ENCODE results near the gene HOXD11.

Gene HOXD11

DNA sequence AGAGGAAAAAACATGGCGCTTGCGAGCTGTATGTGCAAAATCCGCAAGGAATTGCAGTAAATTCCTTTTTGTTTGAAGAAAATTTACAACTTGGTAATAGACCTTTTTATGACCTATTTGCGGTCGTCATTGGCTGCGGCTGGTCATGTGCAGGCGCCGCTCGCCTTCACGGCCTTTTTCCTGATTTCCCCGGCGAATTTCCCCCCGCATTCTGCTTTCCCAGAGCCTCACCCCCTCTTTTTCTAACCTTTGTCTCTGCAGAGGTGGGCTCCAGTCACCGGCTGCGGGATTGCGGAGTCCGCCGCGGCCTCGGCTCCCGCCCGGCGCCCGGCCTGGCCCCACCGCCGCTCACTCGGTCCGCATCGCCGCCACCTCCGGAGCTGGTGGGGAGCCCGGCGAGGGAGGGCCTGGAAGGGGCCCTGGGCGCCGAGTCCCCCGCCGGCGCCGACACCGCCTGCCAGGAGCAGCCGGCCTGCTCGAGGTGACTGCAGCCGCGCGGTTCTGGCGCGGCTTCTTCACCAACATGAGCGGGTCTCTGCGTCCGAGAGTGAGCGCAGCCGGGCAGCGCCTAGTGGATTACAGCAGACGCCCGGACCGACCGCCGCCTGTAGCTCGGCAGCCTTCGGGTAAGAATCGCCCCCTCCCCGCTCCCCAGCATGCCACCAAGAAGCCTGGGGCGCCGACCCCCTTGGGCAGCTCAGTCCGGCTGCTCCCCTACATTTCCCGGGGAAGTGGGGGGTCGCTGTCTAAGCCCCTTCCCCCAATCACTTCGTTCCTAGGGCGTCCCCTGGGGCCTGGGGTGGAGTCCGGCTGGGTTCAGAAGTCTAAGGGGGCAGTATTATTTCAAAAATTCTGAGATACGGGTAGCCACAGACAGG is 29.5 kb downstream of the HOXD11 start:
- DNase-seq = no peak

DNA sequence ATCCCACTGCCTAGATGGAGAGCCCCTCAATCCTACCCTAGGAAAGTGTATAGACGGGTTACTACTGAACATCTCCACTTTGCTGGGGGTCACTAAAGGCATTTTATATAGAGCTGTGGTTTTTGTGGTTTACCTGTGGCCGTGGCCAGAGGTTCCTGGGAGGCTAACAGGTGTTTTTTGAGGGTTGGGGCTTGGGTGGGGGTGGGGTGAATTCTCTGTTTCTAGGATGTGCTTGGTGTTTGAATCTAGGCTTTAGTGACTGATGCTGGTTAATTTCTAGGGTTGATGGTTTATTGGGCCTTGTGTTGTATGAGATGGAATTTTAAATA is 30.1 kb downstream of the HOXD11 start:
- DNase-seq = no peak

DNA sequence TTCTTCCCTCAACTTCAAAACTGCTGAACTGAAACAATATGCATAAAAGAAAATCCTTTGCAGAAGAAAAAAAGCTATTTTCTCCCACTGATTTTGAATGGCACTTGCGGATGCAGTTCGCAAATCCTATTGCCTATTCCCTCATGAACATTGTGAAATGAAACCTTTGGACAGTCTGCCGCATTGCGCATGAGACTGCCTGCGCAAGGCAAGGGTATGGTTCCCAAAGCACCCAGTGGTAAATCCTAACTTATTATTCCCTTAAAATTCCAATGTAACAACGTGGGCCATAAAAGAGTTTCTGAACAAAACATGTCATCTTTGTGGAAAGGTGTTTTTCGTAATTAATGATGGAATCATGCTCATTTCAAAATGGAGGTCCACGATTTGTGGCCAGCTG is 30.8 kb downstream of the HOXD11 start:
- no peak for DNase-seq

DNA sequence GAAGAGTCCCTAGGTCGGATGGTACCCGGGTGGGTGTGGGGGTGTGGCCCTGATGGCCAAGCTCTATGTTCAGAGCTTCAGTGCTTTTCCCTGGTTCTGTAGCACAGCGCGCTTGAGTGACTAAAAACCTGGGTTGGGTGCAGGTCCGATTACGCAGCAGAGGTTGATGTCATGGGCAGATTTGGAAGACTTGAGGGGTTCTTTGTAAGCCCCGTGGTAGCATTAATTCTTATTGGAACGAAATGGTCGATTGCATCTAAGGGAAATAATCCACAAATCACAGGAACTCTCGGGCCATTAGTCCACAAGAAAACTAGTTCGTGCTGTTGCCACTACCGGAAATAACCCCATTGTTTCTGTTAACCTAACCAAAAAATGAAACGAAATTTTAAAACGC is 31.4 kb downstream of the HOXD11 start:
- no peak for DNase-seq

DNA sequence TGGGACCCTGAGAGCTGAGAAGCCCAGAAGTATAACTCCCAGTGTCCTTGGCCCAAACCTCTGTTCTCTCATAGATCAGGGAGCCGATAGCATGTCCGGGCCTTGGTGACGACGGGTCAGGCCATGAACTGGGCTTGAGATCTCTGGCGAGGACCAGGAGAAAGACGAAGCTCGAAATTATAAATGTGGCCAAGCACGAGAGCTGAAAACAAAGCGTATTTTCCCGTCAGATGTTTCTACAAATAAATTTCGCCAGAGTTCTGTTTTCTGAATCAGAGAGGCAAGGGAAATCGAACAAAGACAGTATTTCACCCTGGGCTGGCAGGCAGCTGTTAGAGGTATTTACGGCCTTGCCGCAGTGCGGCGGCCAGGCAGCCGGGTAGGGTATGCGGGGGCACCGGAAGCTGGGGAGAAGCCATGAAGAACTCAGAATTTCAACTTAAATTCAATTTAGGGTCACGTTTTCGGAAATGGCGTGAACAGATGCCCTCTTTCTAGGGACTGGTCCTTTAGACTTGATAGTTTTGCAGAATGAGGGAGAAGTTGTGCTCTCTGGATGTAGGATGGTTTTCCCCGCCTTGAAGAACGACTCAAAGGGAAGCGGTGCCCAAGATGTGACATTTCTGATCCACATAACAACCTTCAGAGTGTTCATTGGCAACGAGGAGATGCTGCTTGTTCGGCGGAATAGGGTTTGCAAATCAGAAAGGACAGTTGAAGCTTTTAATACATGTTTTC is 32.0 kb downstream of the HOXD11 start:
- DNase-seq = no peak

DNA sequence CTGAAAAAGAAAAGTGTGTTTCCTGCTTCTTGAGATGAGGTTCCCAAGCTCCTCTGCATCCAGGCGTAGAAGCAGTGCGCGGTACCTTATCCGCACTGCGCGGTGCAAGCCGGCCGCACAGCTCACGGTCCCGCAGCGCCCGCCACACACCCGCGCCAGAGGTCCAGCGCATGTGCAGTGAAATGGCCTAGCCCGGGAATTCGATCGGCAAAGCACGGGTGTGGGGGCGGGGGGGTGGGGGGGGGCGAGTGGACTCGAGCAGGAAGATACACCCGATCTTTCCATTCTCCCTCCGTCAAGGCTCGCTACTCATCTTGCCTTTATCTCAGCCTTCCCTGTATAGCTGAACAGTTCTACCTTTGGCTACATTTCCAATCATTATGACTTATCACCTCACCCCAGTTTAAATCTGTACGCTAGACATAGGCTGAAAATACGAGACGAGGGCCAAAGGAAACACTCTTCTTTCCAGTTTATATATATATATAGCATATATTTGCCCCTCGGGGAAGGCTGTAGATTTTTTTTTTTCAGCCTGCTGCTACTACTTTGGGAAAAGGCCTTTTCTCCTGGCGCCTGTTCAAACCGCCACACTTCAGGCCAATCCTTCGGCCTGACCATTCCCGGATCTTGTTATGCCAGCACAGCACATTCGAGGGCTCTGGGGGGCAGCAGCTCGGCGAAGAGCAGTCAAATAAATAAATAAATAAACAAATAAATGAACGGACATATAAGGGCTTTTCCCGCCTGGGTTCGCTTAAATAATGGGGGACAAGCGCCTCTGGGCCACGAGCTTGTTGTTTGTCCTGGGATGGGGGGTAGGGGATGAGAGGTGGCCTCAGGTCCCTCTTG is 32.8 kb downstream of the HOXD11 start:
- no peak for DNase-seq

DNA sequence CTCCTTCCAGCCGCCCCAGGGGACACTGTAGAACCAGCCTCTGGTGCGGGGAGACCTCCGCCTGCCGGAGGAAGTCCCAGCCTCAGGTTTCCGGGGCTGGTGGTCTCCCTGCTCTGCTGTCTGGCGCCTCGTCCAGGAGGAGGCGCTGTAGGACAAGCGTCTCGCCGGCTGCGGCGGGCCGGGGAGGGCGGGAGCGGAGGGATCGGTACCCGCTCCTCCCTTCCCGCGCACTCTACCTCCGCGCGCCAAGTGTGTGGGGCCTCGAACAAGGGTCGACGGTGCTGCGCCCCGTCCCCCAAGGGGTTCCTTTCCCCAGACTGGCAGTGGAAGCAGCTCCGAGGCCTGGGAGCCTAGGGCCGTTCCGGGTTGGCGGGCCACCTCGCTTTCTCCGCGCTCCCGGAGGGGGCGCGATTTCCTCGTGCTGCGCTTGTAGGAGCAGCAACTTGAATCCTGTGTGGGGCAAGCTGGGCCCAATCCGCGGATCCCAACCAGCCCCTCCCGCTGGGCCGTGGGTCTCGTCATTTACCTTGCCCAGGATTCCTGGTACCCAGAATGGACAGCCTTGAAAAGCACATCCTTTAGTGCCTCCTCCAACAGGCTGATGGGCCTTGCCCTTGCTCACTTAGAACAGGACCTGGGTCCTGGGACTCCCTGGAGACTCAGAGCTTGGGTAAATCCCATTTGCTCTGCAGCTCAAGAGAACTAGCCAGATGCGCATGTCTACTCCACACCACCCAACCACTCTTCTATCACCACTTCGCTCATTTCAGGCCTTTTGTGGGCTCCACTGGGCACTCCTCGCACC is 33.6 kb downstream of the HOXD11 start:
- DNase-seq = no peak

DNA sequence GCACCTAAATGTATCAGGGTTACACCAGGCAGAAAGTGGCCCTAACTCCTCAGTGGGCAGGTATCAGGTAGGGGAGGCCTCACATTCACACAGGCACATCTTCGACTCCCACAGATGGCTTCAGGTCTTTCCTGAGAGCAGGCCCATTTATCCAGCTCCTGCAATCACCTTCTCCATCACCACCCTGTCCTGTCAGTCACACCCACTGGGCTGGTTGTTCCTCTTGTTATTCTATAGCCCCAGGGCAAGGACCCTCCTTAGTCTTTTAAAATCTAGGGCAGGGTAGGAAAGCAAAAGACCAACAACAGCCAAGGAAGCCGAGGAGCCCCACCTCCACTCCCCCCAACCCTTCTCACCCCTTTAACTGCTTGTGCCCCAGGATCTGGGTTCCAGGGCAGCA is 35.2 kb downstream of the HOXD11 start:
- no peak for DNase-seq

DNA sequence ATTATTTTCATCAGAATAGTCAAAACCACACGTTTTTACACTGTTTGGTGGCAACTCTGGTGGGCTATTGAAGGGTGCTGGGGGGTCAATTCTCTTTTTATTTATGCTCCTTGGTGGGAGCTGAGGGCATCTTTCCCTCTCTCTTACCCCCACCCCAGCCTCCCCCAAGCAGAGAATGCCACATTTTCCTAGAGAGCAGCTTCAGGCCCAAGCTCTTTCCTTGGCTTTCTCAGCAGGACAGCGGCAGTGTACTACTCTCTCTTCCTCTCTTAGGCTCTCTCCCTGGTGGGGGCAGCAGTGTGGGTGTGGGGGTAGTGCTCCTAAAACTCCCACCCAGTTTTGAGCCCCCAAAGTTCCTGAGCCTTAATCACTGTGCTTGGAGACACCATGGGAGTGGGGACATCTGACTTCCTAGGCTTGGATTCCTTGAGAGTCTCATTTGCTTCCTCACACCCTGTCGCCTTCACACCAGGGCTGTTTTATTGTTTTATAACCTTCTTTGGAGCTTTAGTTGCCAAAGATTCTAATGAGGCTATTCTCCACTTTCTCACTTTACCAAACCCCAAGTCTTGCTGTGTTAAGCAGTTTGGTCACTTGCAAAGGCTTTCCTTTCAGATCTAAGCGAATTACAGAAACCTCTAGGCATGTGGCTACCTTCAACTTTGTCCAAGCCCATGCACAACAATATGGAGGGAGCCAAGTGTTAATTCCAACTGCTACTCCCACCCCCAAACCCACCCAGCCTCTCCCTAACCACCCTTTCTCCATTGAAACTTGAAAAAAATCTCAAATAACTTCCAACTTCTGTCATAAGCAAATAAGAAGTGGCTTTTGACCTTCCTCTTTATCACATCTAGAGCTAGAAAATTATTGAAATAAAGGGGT is 38.2 kb downstream of the HOXD11 start:
- no peak for DNase-seq

DNA sequence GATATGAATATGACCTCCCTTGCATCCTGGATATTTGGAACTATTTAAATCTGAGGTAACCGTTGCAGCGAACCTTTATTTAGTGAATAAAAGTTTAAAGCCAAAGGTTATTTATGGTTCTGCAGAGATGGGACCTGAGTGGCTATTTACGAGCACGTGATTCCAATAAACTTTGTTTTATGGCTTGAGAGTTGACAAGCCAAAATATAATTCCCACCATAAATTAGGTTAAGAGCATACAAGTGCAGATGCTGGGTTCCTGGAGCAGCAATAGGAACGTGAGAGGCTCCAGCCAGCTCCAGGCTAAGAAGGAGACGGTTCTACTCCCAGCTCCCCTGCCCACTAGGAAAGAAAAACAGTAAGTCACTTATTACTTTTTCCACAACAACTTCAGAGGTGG is 39.0 kb downstream of the HOXD11 start:
- no peak for DNase-seq

DNA sequence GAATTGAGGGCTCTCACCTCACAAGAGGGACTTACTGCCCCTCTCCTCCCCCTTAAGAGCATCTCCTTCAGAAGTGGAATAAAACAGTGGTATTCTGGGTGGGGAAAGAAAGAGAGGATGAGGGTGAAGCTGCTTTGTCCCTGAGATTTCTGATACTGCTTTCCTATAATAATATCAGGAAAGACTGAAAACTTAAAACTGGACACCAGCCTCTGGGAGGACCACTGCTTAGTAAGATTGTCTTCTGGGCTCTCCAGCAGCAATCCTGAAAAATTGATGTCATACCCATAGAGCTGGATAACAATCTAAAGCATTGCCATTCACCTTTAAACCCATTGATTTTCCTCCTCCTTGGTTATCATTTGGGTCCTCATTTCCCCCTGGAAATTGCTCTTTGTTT is 39.6 kb downstream of the HOXD11 start:
- DNase-seq = no peak

DNA sequence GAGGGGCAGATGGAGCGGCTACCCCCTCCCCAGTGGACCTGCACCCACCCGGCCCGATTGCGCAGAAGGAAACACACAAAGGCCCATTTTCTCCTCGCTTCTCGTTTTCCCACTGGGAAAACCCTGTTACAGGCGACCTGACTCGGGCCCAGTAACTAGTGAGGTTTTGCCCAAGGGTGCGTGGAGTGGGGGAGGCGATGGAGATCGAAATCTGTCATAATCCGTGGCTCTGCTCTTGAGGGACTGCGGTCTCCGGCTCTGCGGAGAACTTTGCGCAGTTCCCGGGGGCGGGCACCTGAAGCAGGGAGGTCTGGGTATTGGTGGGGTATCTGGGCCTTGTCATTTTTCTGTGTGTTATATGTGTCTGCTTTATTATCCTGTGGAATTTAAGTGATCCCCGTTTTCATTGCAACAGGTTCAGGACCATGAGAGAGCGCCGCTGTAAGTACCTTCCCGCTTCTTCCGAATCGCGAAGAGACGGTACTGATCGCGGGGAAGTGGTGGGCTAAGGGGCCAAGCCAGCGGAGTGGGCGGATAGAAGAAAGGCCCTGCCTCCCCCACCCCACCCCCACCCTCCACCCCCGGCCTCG is 40.2 kb downstream of the HOXD11 start:
- DNase-seq = no peak

DNA sequence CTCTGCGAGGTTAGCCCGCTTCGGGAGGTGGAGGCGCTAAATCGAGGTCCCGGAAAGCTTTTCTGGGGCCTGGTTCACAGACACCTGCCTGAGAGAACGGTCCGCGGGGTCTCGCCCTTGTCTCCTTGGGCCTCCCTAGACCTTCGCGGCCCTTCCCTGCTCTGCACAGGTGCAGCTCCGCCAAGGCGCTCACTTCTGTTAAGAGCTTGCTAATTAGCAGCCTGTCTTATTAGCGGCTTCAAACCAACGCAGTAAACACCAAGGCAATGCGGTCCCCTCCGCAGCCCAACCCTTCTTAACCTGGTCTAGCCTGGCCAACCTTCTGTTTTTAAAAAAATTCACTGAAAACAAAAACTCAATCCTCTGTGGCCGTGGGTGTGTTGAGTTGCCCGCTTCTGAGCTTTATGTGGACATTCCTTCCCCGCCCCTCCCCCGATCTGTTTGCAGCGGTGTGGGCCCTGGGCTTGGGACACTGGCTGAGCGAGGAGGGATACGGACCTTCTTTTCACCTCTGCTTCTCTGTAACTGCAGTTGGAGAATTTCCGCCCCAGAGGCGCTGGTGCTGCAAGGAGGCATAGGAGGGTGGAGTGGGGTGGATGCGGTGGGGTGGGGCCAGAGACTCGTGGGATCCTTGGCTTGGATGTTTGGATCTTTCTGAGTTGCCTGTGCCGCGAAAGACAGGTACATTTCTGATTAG is 40.9 kb downstream of the HOXD11 start:
- no peak for DNase-seq

DNA sequence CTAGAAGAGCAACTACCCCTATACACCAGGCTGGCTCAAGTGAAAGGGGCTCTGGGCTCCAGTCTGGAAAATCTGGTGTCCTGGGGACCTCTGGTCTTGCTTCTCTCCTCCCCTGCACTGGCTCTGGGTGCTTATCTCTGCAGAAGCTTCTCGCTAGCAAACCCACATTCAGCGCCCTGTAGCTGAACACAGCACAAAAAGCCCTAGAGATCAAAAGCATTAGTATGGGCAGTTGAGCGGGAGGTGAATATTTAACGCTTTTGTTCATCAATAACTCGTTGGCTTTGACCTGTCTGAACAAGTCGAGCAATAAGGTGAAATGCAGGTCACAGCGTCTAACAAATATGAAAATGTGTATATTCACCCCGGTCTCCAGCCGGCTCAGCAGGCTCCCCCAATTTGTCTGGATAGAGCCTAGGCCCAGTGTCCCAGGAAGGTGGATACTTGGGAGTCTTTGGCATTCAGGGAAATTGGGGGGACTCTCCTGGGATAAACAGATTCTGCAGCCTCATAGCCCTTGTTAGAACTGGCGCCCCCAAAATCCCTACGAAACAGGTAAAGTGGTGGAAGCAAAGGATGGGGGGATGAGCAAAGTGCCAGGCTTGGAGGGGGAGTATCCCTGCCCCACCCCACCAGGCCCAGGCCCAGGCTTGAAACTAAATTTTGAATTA is 41.8 kb downstream of the HOXD11 start:
- DNase-seq = no peak

DNA sequence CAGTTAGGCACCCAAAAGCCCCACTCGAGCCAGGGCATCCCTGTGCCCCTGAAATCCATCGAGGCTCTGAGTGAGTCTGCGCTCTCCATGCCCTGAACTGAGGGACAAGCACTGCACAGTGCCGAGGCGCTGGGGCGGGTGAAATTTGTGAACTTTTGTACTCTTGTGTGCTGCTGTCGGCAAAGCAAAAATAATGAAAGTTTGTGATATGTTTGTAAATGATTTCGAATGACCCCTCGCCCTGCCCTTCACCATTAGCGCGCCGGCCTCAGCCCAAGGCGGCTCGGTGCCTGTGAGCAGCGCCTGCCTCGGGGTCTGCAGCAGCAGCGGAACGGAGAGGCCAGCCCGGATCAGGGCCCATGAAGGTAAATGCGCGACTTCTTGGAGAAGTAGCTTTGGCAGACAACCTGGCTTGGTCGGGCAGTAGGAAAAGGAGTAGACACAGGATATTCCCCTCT is 42.4 kb downstream of the HOXD11 start:
- no peak for DNase-seq

DNA sequence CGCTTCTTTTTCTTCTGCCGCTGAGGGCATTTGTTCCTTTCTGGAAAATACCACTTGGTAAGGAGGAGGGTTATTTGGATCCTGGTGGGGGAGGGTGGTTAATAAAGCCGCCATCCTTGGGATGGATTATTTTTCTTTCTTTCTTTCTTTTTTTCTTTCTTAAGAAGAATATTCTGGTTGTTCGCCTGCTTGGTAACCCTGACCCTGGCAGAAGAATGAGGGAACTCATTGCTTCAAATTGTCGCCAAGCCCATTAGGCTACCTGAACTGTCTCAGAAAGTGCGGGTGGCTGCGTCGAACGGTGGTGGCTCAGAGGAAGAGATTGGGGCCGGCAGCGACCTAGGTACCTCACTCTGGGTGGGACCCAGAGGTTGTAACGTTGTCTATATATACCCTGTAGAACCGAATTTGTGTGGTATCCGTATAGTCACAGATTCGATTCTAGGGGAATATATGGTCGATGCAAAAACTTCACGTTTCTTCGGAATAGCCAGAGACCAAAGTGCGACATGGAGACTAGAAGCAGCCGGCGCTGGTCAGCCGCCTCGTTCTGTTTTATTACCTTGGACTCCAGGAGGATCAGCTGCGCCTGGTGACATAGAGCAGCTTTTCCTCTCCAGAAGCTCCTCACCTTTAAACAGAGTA is 43.0 kb downstream of the HOXD11 start:
- no peak for DNase-seq

DNA sequence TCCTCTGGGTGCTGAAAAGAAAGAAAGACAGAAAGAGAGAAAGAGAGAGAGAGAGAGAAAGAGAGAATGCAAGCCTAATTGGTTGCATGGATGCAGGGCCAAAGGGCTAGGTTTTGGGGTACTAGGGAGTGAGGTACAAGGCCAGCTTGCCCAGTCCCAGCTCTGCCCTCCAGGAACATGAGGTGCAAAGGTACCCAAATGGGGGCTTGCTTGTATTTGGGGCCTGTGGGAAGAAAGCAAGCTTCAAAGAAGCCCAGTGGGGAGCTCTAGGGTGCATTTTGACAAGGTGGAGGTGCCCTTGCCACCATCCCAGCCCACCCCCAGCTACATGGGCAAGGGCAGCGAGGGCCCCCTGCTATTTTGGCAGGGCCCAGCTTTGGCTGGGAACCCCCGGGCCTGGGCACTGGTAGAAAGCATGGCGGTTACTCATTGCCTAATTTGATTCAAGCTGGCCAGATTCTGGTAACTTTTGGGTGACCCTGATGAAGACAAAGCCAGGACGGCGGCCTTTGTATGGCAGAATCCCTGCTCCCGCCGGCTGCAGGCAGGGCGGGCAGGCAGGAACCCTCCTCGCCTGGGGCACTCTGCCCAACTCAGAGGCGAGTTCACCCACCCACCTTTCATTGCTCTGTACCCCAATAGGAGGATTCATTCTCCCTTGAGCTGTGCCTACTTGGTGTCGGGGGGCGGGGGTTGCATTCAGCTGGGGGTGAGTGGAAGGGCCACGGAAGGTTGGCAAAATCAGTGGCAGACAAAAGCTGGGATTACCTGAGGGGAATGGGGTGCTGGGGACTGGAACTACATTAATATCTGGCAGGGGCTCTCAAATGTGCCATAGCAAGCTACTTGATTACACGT is 43.7 kb downstream of the HOXD11 start:
- DNase-seq = no peak

All from NCI-H1105 treated with DMSO at 0.1 percent for 48 hours (cell line).